ENCODE measurements around the gene CLDN9. TPM values are rescaled to one million over a fixed set of nuclear protein-coding genes. Genes with fewer than 3 reads are reported as not detected.

Gene CLDN9
- total RNA-seq, 1 donor from 2014 or later: 0.48 TPM

GRCh38 chr16:3030222-3031212 is 17.8 kb downstream of the CLDN9 start:
- Mint-ChIP-seq H3K9me3 (ENCODE audit: unreplicated experiment) (peaks cover 3% of the 10 kb centered on the region), H3K4me3 (ENCODE audit: unreplicated experiment) (peak overlapping the region; percentile 45), H3K4me1 (ENCODE audit: low read depth, unreplicated experiment) (no peaks in the 10 kb centered on the region), H3K36me3 (ENCODE audit: low read depth, unreplicated experiment) (peaks cover 8% of the 10 kb centered on the region), H3K27me3 (ENCODE audit: low read depth, unreplicated experiment) (peaks cover 15% of the 10 kb centered on the region), H3K27ac (ENCODE audit: unreplicated experiment) (no peak overlapping the region)
- DNase-seq (ENCODE audit: low read depth) (no peak), FAIRE-seq (no peak)
- no peak overlapping the region for H2AFZ ChIP-seq (ENCODE audit: low read depth, low read length)
- peaks cover 27% of the 10 kb centered on the region for H4K20me1 ChIP-seq (ENCODE audit: insufficient read depth, low read length)
- no peak overlapping the region for H3K27ac ChIP-seq (ENCODE audit: low read depth, low read length)
- H3K4me1 ChIP-seq (ENCODE audit: insufficient read depth, low read length): peaks cover 11% of the 10 kb centered on the region
- H3K79me2 ChIP-seq (ENCODE audit: insufficient read depth, low read length): no peaks in the 10 kb centered on the region
- no peaks in the 10 kb centered on the region for H3K36me3 ChIP-seq (ENCODE audit: insufficient read depth, low read length)
- no peak overlapping the region for H3K4me2 ChIP-seq (ENCODE audit: low read length)
- peaks cover 3% of the 10 kb centered on the region for H3K9me3 ChIP-seq (ENCODE audit: insufficient read depth, low read depth, low read length)
- no peak for TF ChIP-seq CTCF (IDR thresholded peaks at IDR 0.05; ENCODE audit: insufficient read depth, low read depth, low read length)
- TF ChIP-seq EZH2 (IDR thresholded peaks at IDR 0.05; ENCODE audit: insufficient read depth, low read length): no peak
- peaks cover 50% of the 10 kb centered on the region for H3K27me3 ChIP-seq (ENCODE audit: insufficient read depth, low read length)
- no peak overlapping the region for H3K9ac ChIP-seq (ENCODE audit: low read length)
- H3K4me3 ChIP-seq (ENCODE audit: insufficient read depth, low read depth, low read length): no peak overlapping the region

- Mint-ChIP-seq H3K27me3 (ENCODE audit: low read depth, unreplicated experiment) (peaks cover 27% of the 10 kb centered on the region), H3K36me3 (ENCODE audit: low read depth, unreplicated experiment) (peaks cover 4% of the 10 kb centered on the region), H3K9me3 (ENCODE audit: unreplicated experiment) (peaks cover 3% of the 10 kb centered on the region), H3K4me3 (ENCODE audit: unreplicated experiment) (no peak overlapping the region), H3K27ac (ENCODE audit: unreplicated experiment) (no peak overlapping the region), H3K4me1 (ENCODE audit: low read depth, unreplicated experiment) (no peaks in the 10 kb centered on the region)
- no peak for TF ChIP-seq EZH2 (IDR thresholded peaks at IDR 0.05; ENCODE audit: insufficient read depth, low read length)
- TF ChIP-seq CTCF (IDR thresholded peaks at IDR 0.05; ENCODE audit: insufficient read depth, low read depth, low read length): no peak
- no peak overlapping the region for H3K4me2 ChIP-seq (ENCODE audit: low read length)
- no peak overlapping the region for H2AFZ ChIP-seq (ENCODE audit: low read depth, low read length)
- peaks cover 66% of the 10 kb centered on the region for H3K27me3 ChIP-seq (ENCODE audit: insufficient read depth, low read length)
- no peak for DNase-seq (ENCODE audit: low read depth)
- FAIRE-seq: no peak
- no peak overlapping the region for H3K27ac ChIP-seq (ENCODE audit: low read depth, low read length)
- H3K4me3 ChIP-seq (ENCODE audit: insufficient read depth, low read depth, low read length): no peak overlapping the region
- no peak overlapping the region for H3K9ac ChIP-seq (ENCODE audit: low read length)
- H3K36me3 ChIP-seq (ENCODE audit: insufficient read depth, low read length): no peaks in the 10 kb centered on the region
- H3K9me3 ChIP-seq (ENCODE audit: insufficient read depth, low read depth, low read length): peaks cover 3% of the 10 kb centered on the region
- H3K4me1 ChIP-seq (ENCODE audit: insufficient read depth, low read length): peaks cover 11% of the 10 kb centered on the region
- H3K79me2 ChIP-seq (ENCODE audit: insufficient read depth, low read length): no peaks in the 10 kb centered on the region
- peaks cover 14% of the 10 kb centered on the region for H4K20me1 ChIP-seq (ENCODE audit: insufficient read depth, low read length)
Observed at GRCh38 chr16:3032624-3033023, 19.9 kb downstream of the CLDN9 start.

All from astrocyte (in vitro differentiated cells and primary cell).